C4-2B (cell line): Measurements from ENCODE around the gene TNFAIP8L1.

ENCODE experiments used
- H3K27ac ChIP-seq: fragments of 450-650 bp; 2 replicates; pipeline ENCODE4 v1.5.1; 2017
- CTCF ChIP-seq: fragments of 450-650 bp; conservative IDR thresholded peaks from 2 replicates; pipeline ENCODE4 v1.5.1; 2017; ENCODE audit warnings: mild to moderate bottlenecking
- ZFX ChIP-seq: fragments of 450-650 bp; IDR thresholded peaks from 2 replicates; pipeline ENCODE4 v1.6.1; 2017

TNFAIP8L1 gene

DNA sequence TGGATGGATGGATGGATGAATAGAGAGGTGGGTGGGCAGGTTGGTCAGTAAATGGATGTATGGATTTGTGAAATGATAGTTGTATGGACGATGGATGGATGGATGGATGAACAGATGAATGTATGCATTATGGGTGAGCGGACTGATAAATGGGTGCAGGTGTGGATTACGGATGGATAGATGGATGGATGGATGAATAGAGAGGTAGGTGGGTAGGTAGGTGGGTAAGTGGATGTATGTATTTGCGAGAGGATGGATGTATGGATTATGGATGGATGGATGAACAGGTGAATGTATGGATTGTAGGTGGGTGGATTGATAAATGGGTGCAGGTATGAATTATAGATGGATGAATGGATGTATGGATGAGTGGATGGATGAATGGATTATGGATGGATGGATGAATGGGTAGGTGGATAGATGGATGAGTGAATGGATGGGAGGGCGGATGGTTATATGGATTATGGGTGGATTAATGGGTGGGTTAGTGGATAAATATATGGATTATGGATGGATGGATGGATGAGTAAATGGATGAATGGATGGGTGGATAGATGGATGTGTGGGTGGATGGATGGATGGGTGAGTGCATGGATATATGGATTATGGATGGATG is 37.0 kb upstream of the TNFAIP8L1 start:
- no peak for TF ChIP-seq CTCF
- no peak for TF ChIP-seq ZFX
- H3K27ac ChIP-seq: no peak overlapping the region

DNA sequence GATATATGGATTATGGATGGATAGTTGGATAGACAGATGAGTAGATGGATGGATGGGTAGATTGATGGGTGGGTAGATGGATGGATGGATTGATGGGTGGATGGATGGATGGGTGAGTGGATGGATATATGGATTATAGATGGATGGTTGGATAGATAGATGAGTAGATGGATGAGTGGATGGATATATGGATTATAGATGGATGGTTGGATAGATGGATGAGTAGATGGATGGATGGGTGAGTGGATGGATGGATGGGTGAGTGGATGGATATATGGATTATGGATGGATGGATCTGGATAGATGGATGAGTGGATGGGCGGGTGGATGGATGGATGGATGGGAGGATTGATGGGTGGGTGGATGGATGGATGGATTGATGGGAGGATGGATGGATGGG is 36.4 kb upstream of the TNFAIP8L1 start:
- no peak for TF ChIP-seq CTCF
- TF ChIP-seq ZFX: no peak
- no peak overlapping the region for H3K27ac ChIP-seq

GRCh38 chr19:4604912-4605311 is 34.4 kb upstream of the TNFAIP8L1 start:
- TF ChIP-seq ZFX (no peak), CTCF (no peak)
- no peak overlapping the region for H3K27ac ChIP-seq

- TF ChIP-seq CTCF (no peak), ZFX (no peak)
- no peak overlapping the region for H3K27ac ChIP-seq
These were observed 33.1 kb upstream of the TNFAIP8L1 start for GRCh38 chr19:4606181-4606580.

DNA sequence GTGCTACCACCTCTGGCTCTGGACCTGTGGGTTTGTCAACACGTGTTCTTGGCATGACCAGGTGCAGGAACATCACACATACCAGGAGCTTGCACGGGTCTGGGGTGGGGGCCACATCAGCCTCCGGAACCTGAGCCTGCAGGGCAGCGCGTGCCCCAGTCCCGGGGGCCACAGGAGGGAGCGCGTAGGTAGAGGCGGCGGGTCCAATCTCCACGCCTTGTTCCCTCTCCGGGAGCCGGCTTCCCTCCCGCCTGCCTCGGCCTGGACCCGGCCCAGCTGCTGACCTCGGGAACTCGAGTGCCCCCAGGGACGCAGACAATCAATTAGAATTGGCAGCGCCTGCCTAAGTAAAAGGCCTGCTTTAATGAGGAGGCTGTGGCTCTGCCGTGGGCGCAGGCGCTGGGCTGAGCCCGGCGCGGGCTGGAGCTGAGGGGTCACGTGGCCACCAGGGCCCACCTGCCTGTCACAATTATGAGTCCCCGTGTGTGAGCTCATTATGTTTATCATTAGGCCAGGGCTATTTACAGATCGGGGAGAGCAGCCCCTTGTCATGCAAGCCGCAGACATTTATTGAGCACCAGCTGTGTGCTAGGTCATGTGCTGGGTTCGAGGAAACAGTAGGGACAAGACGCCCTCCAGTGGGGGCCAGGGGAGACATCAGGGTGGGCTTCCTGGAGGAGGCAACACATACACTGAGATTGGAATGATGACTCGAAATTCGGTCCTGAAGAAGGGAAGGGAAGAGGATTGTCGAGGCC is 32.2 kb upstream of the TNFAIP8L1 start:
- TF ChIP-seq ZFX: no peak
- TF ChIP-seq CTCF: no peak
- no peak overlapping the region for H3K27ac ChIP-seq

- no peak overlapping the region for H3K27ac ChIP-seq
- TF ChIP-seq ZFX (no peak), CTCF (no peak)
These were observed 29.3 kb upstream of the TNFAIP8L1 start for GRCh38 chr19:4609878-4610511.

DNA sequence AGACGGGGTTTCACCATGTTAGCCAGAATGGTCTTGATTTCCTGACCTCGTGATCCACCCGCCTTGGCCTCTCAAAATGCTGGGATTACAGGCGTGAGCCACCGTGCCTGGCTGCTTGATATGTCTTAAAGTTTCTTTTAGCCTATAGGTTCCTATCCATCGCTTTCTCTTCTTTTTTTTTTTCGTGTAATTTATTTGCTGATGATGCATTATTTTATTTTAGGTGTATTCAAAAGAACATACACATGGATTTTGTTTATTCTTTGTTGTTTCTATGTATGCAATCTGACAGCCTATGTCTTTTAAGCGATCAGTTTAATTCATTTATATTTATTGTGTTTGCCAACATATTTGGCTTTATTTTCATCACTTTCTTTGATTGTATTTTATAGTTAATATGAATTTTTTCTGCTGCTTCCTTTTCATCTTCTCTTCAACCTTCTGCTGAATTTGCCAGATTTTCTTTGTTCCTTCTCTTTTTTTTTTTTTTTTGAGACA is 26.0 kb upstream of the TNFAIP8L1 start:
- no peak overlapping the region for H3K27ac ChIP-seq
- TF ChIP-seq ZFX (no peak), CTCF (no peak)
